Measurements from ENCODE around the gene SGTA. TPM values are rescaled to one million over a fixed set of nuclear protein-coding genes. Genes with fewer than 3 reads are reported as not detected.
"Not testable (repeated sequence)": the region's sequence is repeated elsewhere in the genome, so short reads cannot be mapped to it uniquely, and the experiment has no call there.

Gene SGTA
- total RNA-seq, 6 experiments from 2014 or later, result 60.7 to 68.1 (median 62.8) TPM

GRCh38 chr19:2822846-2823245 is 39.8 kb upstream of the SGTA start:
- peaks cover 26% of the 10 kb centered on the region for H3K9me3 Mint-ChIP-seq
- peaks cover 2% of the 10 kb centered on the region; the same call in 1 of the 2 replicates for H3K27me3 Mint-ChIP-seq (ENCODE audit: insufficient read depth)

GRCh38 chr19:2820112-2820702 is 37.1 kb upstream of the SGTA start:
- no peaks in the 10 kb centered on the region for H3K4me1 Mint-ChIP-seq (ENCODE audit: low read depth)
- H3K27ac Mint-ChIP-seq, result no peak overlapping the region
- H3K36me3 Mint-ChIP-seq (ENCODE audit: low read depth), result peaks cover 13% of the 10 kb centered on the region
- H3K27me3 Mint-ChIP-seq (ENCODE audit: insufficient read depth), result peaks cover 2% of the 10 kb centered on the region
- H3K9me3 Mint-ChIP-seq, result peaks cover under 1% of the 10 kb centered on the region
- no peak for TF ChIP-seq CTCF (IDR thresholded peaks at IDR 0.05)
- no peak for DNase-seq
- H3K4me3 Mint-ChIP-seq, result peak overlapping the region; percentile 88

More at GRCh38 chr19:2822846-2823245, 39.8 kb upstream of the SGTA start:
- Mint-ChIP-seq H3K4me3 (no peak overlapping the region), H3K36me3 (ENCODE audit: low read depth) (peaks cover 25% of the 10 kb centered on the region), H3K27ac (no peak overlapping the region), H3K4me1 (ENCODE audit: low read depth) (no peaks in the 10 kb centered on the region)
- DNase-seq, result no peak
- TF ChIP-seq CTCF (IDR thresholded peaks at IDR 0.05), result no peak

- Mint-ChIP-seq H3K4me1 (ENCODE audit: low read depth) (no peaks in the 10 kb centered on the region), H3K4me3 (peak within 1 kb of the TSS; percentile 88), H3K9me3 (no peaks in the 10 kb centered on the region; the same call in none of the 2 replicates), H3K36me3 (ENCODE audit: low read depth) (peaks cover 11% of the 10 kb centered on the region), H3K27ac (no peak within 1 kb of the TSS), H3K27me3 (ENCODE audit: insufficient read depth) (peaks cover 2% of the 10 kb centered on the region)
- peak; percentile 90 for DNase-seq
- TF ChIP-seq CTCF (IDR thresholded peaks at IDR 0.05), result peak; percentile 95
These were observed 36.6 kb upstream of the SGTA start, which contains the start of gene ZNF554 for GRCh38 chr19:2819540-2820111. Gene ZNF554, plus strand, starts transcription at chr19:2819868. Its CDS starts 204 bp downstream, at chr19:2820072.

GRCh38 chr19:2817237-2817829 is 34.3 kb upstream of the SGTA start:
- not testable (repeated sequence) for H3K4me3 Mint-ChIP-seq; H3K4me1 Mint-ChIP-seq (ENCODE audit: low read depth); H3K9me3 Mint-ChIP-seq; H3K27ac Mint-ChIP-seq; H3K27me3 Mint-ChIP-seq (ENCODE audit: insufficient read depth); H3K36me3 Mint-ChIP-seq (ENCODE audit: low read depth); DNase-seq

- H3K9me3 Mint-ChIP-seq, result no peaks in the 10 kb centered on the region; the same call in 1 of the 2 replicates
- 0 out of 2 replicates have a peak, but pooled peaks cover 7% of the 10 kb centered on the region for H3K36me3 Mint-ChIP-seq (ENCODE audit: low read depth)
- no peaks in the 10 kb centered on the region for H3K4me1 Mint-ChIP-seq (ENCODE audit: low read depth)
- DNase-seq, result no peak
- no peak overlapping the region for H3K4me3 Mint-ChIP-seq
- no peaks in the 10 kb centered on the region; the same call in 1 of the 2 replicates for H3K27me3 Mint-ChIP-seq (ENCODE audit: insufficient read depth)
- TF ChIP-seq CTCF (IDR thresholded peaks at IDR 0.05), result no peak
- H3K27ac Mint-ChIP-seq, result no peak overlapping the region
These were observed 33.6 kb upstream of the SGTA start for GRCh38 chr19:2816641-2817040.

GRCh38 chr19:2815923-2816322 is 32.9 kb upstream of the SGTA start:
- Mint-ChIP-seq H3K4me1 (ENCODE audit: low read depth) (no peaks in the 10 kb centered on the region), H3K27ac (no peak overlapping the region), H3K27me3 (ENCODE audit: insufficient read depth) (no peaks in the 10 kb centered on the region; the same call in 1 of the 2 replicates), H3K36me3 (ENCODE audit: low read depth) (0 out of 2 replicates have a peak, but pooled peaks cover 7% of the 10 kb centered on the region), H3K9me3 (no peaks in the 10 kb centered on the region; the same call in 1 of the 2 replicates), H3K4me3 (no peak overlapping the region)
- TF ChIP-seq CTCF (IDR thresholded peaks at IDR 0.05), result no peak
- DNase-seq, result no peak
